Panc1 (cell line): ENCODE data around the gene KRTAP5-2. TPM values are rescaled to one million over a fixed set of nuclear protein-coding genes. Genes with fewer than 3 reads are reported as not detected.
A peak's percentile ranks its signal among the peaks of the same experiment; 100 is the strongest.

Experiments
- ATAC-seq: fragments of 200-7000 bp; cut with Tn5 transposase; 2 replicates; pipeline ENCODE4 v1.9.1; 2020; ENCODE audit warnings: mild to moderate bottlenecking, moderate library complexity
- BruUV-seq: library from RNA; stranded (reverse); fragments of 400-500 nt; replicated peaks from 2 replicates; lab custom pipeline; 2021; lab: Mats Ljungman, UMichigan
- CTCF ChIA-PET: fragments of 300-600 bp; sonication (Branson Sonifier 250); formaldehyde crosslinking; loops from one replicate; lab custom pipeline; 2022; ENCODE audit warnings: antibody characterized with exemption; lab: Charles Lee
- POLR2A ChIA-PET: fragments of 300-600 bp; sonication (Branson Sonifier 250); formaldehyde crosslinking; loops from one replicate; lab custom pipeline; 2022; ENCODE audit warnings: antibody characterized with exemption; lab: Charles Lee
- DNase-seq: peaks from one replicate; pipeline ENCODE4 v3.0.0-alpha.2; 2010; ENCODE audit warnings: low read depth, low spot score
- H3K27ac ChIP-seq: 2 replicates; pipeline ENCODE4 v1.5.1; 2011; ENCODE audit warnings: mild to moderate bottlenecking, low read length, inconsistent platforms
- H3K27me3 ChIP-seq: fragments of 200-500 bp; sonication (Bioruptor generic); 2 replicates; pipeline ENCODE4 v1.6.0; 2014; ENCODE audit warnings: low read length, inconsistent platforms; ENCODE audit not compliant: control insufficient read depth, insufficient read depth
- H3K36me3 ChIP-seq: fragments of 200-500 bp; sonication (Bioruptor generic); 2 replicates; pipeline ENCODE4 v1.5.1; 2014; ENCODE audit warnings: inconsistent platforms, mild to moderate bottlenecking, low read length, moderate library complexity; ENCODE audit not compliant: control insufficient read depth, insufficient read depth
- H3K4me1 ChIP-seq: 2 replicates; pipeline ENCODE4 v1.5.1; 2011; ENCODE audit warnings: inconsistent platforms, mild to moderate bottlenecking, low read length, moderate library complexity; ENCODE audit not compliant: control insufficient read depth, insufficient read depth
- H3K4me3 ChIP-seq, 2 experiments: 2 replicates each; pipeline ENCODE4 v1.5.1; 2011 to 2012; ENCODE audit warnings: low read depth in 2 of 2, low read length in 2 of 2, mild to moderate bottlenecking in 2 of 2, inconsistent platforms in 1 of 2, moderate library complexity in 1 of 2
- H3K9me3 ChIP-seq: fragments of 200-500 bp; sonication (Bioruptor generic); 2 replicates; pipeline ENCODE4 v1.5.1; 2014; ENCODE audit warnings: low read depth, mild to moderate bottlenecking, inconsistent platforms, low read length, moderate library complexity; ENCODE audit not compliant: control insufficient read depth, insufficient read depth
- POLR2AphosphoS5 ChIP-seq: IDR thresholded peaks from 2 replicates; pipeline ENCODE4 v1.6.1; 2012; ENCODE audit warnings: mild to moderate bottlenecking, low read depth, low read length, moderate library complexity
- SIN3A ChIP-seq: IDR thresholded peaks from 2 replicates; pipeline ENCODE4 v1.6.1; 2012; ENCODE audit warnings: low read depth, mild to moderate bottlenecking, low read length, moderate library complexity, borderline replicate concordance; ENCODE audit not compliant: insufficient read depth
- TCF7L2 ChIP-seq: IDR thresholded peaks from 2 replicates; pipeline ENCODE4 v1.6.1; 2011; ENCODE audit warnings: mild to moderate bottlenecking, low read depth, low read length, inconsistent platforms
- in situ Hi-C: cut with HindIII; loops from 2 replicates; pipeline ENCODE4 v1.10.0; 2016; ENCODE audit warnings: low sequenced_read_pairs, low pct_unique_long_range_greater_than_20kb
- intact Hi-C: fragments of 100-400 bp; cut with micrococcal nuclease; formaldehyde crosslinking; loops from one replicate; pipeline ENCODE4 v1.10.0; 2022; ENCODE audit not compliant: unreplicated experiment
- total RNA-seq: library from RNA; stranded (reverse); gene quantifications from one replicate; pipeline ENCODE4 v1.2.1, GENCODE V29; 2021; ENCODE audit not compliant: unreplicated experiment
- TF ChIP-seq, protein P1 (sequence below): fragments of 450-650 bp; IDR thresholded peaks from 2 replicates; pipeline ENCODE4 v1.5.1; 2017; ENCODE audit warnings: mild to moderate bottlenecking
- TF ChIP-seq, protein P2 (sequence below), 2 experiments: IDR thresholded peaks; 2 replicates each; pipeline ENCODE4 v1.6.1; 2011 to 2012; ENCODE audit warnings: low read depth in 2 of 2, control low read depth in 1 of 2, low read length in 1 of 2, mild to moderate bottlenecking in 1 of 2, moderate library complexity in 1 of 2; ENCODE audit not compliant: insufficient read depth in 1 of 2

The KRTAP5-2 gene
- total RNA-seq, 1 experiment from 2014 or later, result not detected

DNA sequence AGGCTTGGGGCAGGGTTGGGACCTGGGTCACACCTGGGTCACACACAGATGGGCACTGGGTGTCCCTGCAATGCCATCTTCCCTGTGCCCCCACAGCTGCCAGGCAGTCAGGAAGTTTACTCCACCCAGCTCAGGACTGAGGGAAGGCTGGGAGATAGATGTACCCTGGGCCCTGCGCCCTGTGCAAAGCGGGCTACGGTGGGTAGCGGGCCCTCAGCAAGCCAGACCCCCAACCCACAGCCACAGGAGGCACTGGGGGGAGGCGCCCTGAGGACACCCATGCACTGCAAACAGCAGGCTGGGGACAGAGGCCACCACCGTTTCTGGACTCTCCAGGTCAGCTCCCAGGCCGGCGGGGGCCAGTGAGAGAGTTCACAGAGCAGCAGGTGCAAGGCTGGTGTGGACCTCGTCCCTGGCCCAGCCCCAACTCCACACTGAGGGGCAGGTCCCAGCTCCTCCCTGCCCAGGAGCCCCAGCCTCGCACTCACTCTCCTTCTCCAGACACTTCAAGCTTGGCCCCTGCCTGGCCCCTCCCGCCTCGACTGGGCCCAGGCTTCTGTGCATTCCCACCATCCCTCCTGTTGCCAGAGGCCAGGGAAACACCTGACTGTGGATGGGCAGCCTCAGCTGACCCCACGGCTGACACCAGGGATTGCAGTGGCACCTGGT is 30.9 kb downstream of the KRTAP5-2 start:
- intact Hi-C loops (no loop called here), in situ Hi-C loops (no loop called here)
- H3K4me1 ChIP-seq, result peaks cover 9% of the 10 kb centered on the region
- POLR2A ChIA-PET, result no interaction called here
- H3K27me3 ChIP-seq, result no peaks in the 10 kb centered on the region
- H3K4me3 ChIP-seq, result no peak overlapping the region
- no peaks in the 10 kb centered on the region for H3K36me3 ChIP-seq
- ATAC-seq (no peak), DNase-seq (no peak)
- BruUV-seq, result no TSS peak
- no peak overlapping the region for H3K27ac ChIP-seq
- CTCF ChIA-PET, result interaction anchor here (0.6 to 1.9 kb wide), 2 partner anchors 12 to 20 kb away, joined by 3 to 8 read pairs; no protein-coding TSS in a partner anchor
- H3K9me3 ChIP-seq, result no peaks in the 10 kb centered on the region
- TF ChIP-seq, protein P1, sequence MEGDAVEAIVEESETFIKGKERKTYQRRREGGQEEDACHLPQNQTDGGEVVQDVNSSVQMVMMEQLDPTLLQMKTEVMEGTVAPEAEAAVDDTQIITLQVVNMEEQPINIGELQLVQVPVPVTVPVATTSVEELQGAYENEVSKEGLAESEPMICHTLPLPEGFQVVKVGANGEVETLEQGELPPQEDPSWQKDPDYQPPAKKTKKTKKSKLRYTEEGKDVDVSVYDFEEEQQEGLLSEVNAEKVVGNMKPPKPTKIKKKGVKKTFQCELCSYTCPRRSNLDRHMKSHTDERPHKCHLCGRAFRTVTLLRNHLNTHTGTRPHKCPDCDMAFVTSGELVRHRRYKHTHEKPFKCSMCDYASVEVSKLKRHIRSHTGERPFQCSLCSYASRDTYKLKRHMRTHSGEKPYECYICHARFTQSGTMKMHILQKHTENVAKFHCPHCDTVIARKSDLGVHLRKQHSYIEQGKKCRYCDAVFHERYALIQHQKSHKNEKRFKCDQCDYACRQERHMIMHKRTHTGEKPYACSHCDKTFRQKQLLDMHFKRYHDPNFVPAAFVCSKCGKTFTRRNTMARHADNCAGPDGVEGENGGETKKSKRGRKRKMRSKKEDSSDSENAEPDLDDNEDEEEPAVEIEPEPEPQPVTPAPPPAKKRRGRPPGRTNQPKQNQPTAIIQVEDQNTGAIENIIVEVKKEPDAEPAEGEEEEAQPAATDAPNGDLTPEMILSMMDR, result peak; percentile 58; the same call in 1 of the 2 replicates
- no peak for TF ChIP-seq POLR2AphosphoS5

DNA sequence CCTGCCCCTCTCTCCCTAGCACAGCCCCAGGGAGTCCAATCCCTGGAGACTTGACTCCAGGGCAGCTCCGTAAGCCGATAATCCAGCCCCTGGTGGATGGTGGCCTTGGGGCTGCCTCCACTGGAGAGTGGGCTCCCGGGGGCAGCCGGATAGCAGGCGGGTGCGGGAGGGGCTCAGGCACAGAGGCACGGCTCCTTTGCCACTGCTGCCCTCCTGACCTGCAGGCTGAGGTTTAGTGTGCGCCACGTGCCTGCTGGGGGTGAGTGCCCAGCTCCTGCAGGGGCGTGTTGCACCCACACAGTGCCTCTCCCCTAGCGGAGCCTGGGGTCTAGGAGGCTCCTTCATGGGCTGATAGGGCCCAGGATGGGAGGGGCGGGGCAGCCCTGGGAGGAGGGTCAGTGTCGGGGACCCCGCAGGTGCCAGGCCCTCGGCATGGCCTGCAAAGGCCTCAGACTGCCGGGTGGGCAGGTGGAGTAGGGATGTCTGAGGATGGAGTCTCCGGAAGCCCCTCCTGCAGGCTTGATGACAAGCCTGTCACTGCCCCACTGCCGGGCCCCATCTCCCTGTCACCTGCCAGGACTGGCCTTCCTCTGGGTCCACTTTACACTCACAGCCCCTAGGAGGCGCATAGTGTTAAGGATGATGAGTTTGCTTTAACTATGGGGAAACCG is 31.6 kb downstream of the KRTAP5-2 start:
- H3K27ac ChIP-seq, result no peak overlapping the region
- H3K4me3 ChIP-seq, result no peak overlapping the region
- no peaks in the 10 kb centered on the region for H3K27me3 ChIP-seq
- CTCF ChIA-PET, result interaction anchor here (1.9 kb wide), 1 partner anchor 20 kb away, joined by 8 read pairs; no protein-coding TSS in a partner anchor
- POLR2A ChIA-PET, result interaction anchor here (0.5 kb wide), 1 partner anchor 40 kb away, joined by 4 read pairs; no protein-coding TSS in a partner anchor
- H3K4me1 ChIP-seq, result peaks cover 9% of the 10 kb centered on the region
- H3K36me3 ChIP-seq, result no peaks in the 10 kb centered on the region
- ATAC-seq (no peak; the same call in 1 of the 2 replicates), DNase-seq (no peak)
- no peaks in the 10 kb centered on the region for H3K9me3 ChIP-seq
- TF ChIP-seq TCF7L2 (no peak), SIN3A (no peak), POLR2AphosphoS5 (no peak)
- TF ChIP-seq, protein P1, result no peak; the same call in 1 of the 2 replicates
- TF ChIP-seq, protein P2, sequence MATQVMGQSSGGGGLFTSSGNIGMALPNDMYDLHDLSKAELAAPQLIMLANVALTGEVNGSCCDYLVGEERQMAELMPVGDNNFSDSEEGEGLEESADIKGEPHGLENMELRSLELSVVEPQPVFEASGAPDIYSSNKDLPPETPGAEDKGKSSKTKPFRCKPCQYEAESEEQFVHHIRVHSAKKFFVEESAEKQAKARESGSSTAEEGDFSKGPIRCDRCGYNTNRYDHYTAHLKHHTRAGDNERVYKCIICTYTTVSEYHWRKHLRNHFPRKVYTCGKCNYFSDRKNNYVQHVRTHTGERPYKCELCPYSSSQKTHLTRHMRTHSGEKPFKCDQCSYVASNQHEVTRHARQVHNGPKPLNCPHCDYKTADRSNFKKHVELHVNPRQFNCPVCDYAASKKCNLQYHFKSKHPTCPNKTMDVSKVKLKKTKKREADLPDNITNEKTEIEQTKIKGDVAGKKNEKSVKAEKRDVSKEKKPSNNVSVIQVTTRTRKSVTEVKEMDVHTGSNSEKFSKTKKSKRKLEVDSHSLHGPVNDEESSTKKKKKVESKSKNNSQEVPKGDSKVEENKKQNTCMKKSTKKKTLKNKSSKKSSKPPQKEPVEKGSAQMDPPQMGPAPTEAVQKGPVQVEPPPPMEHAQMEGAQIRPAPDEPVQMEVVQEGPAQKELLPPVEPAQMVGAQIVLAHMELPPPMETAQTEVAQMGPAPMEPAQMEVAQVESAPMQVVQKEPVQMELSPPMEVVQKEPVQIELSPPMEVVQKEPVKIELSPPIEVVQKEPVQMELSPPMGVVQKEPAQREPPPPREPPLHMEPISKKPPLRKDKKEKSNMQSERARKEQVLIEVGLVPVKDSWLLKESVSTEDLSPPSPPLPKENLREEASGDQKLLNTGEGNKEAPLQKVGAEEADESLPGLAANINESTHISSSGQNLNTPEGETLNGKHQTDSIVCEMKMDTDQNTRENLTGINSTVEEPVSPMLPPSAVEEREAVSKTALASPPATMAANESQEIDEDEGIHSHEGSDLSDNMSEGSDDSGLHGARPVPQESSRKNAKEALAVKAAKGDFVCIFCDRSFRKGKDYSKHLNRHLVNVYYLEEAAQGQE (IDR thresholded peaks at IDR 0.05; ENCODE audit: insufficient read depth in 1 of 2, low read depth in 2 of 2, low read length in 1 of 2), result no peak
- no TSS peak for BruUV-seq
- in situ Hi-C loops, result no loop called here
- intact Hi-C loops, result no loop called here
